BE2C (cell line): Measurements from ENCODE around the gene NATD1.

Source experiments
- DNase-seq: peaks from one replicate; pipeline ENCODE4 v3.0.0-alpha.2; 2020
- H3K27me3 ChIP-seq: fragments of 250-450 bp; sonication (Bioruptor Pico); 2 replicates; pipeline ENCODE4 v1.5.1; 2020; ENCODE audit warnings: mild to moderate bottlenecking
- H3K36me3 ChIP-seq: fragments of 250-450 bp; sonication (Bioruptor Pico); 2 replicates; pipeline ENCODE4 v1.5.1; 2020; ENCODE audit warnings: mild to moderate bottlenecking
- H3K4me1 ChIP-seq: fragments of 250-450 bp; sonication (Bioruptor Pico); 2 replicates; pipeline ENCODE4 v1.5.1; 2020
- H3K4me3 ChIP-seq: 2 replicates; pipeline ENCODE4 v1.5.1; 2011; ENCODE audit warnings: low read depth, low read length
- H3K9me3 ChIP-seq: fragments of 250-450 bp; sonication (Bioruptor Pico); 2 replicates; pipeline ENCODE4 v1.5.1; 2020
- CTCF ChIP-seq: IDR thresholded peaks from 2 replicates; pipeline ENCODE4 v1.5.1; 2012; ENCODE audit warnings: mild to moderate bottlenecking, low read depth, low read length

Gene NATD1

GRCh38 chr17:21282231-21282630 is 29.0 kb upstream of the NATD1 start:
- H3K4me1 ChIP-seq, result no peaks in the 10 kb centered on the region

GRCh38 chr17:21280081-21280518 is 26.9 kb upstream of the NATD1 start:
- peak; percentile 78 for DNase-seq
- no peak overlapping the region for H3K4me3 ChIP-seq
- no peaks in the 10 kb centered on the region for H3K36me3 ChIP-seq
- H3K9me3 ChIP-seq, result no peaks in the 10 kb centered on the region
- peak; percentile 79 for TF ChIP-seq CTCF
- no peaks in the 10 kb centered on the region for H3K27me3 ChIP-seq
- no peaks in the 10 kb centered on the region for H3K4me1 ChIP-seq

More at GRCh38 chr17:21282231-21282630, 29.0 kb upstream of the NATD1 start:
- Histone ChIP-seq H3K4me3 (no peak overlapping the region), H3K27me3 (no peaks in the 10 kb centered on the region), H3K36me3 (no peaks in the 10 kb centered on the region), H3K9me3 (no peaks in the 10 kb centered on the region)
- DNase-seq, result no peak
- TF ChIP-seq CTCF, result no peak

GRCh38 chr17:21279582-21279981 is 26.4 kb upstream of the NATD1 start:
- H3K36me3 ChIP-seq, result no peaks in the 10 kb centered on the region
- no peaks in the 10 kb centered on the region for H3K27me3 ChIP-seq
- no peak overlapping the region for H3K4me3 ChIP-seq
- no peaks in the 10 kb centered on the region for H3K9me3 ChIP-seq
- no peak for TF ChIP-seq CTCF
- DNase-seq, result no peak
- no peaks in the 10 kb centered on the region for H3K4me1 ChIP-seq

GRCh38 chr17:21279198-21279535 is 26.0 kb upstream of the NATD1 start:
- DNase-seq, result no peak
- Histone ChIP-seq H3K4me3 (no peak overlapping the region), H3K27me3 (no peaks in the 10 kb centered on the region), H3K36me3 (no peaks in the 10 kb centered on the region), H3K9me3 (no peaks in the 10 kb centered on the region), H3K4me1 (no peaks in the 10 kb centered on the region)
- no peak for TF ChIP-seq CTCF

GRCh38 chr17:21278450-21279197 is 25.4 kb upstream of the NATD1 start:
- no peak for TF ChIP-seq CTCF
- Histone ChIP-seq H3K36me3 (no peaks in the 10 kb centered on the region), H3K9me3 (no peaks in the 10 kb centered on the region), H3K4me3 (no peak overlapping the region), H3K4me1 (no peaks in the 10 kb centered on the region), H3K27me3 (no peaks in the 10 kb centered on the region)
- no peak for DNase-seq

GRCh38 chr17:21277332-21277731 is 24.1 kb upstream of the NATD1 start:
- no peak for TF ChIP-seq CTCF
- Histone ChIP-seq H3K4me1 (no peaks in the 10 kb centered on the region), H3K36me3 (no peaks in the 10 kb centered on the region), H3K27me3 (no peaks in the 10 kb centered on the region), H3K9me3 (no peaks in the 10 kb centered on the region), H3K4me3 (no peak overlapping the region)
- no peak for DNase-seq
